Activated CD4-positive, alpha-beta T cell treated with anti-CD3 and anti-CD28 coated beads, Interleukin-2, amount 50 U/mL, for 48 hours (primary cell): ENCODE results near the gene TECPR2.

Experiments
- DNase-seq, 2 experiments: peaks; one replicate each; pipeline ENCODE4 v3.0.0-alpha.2; 2020

Gene TECPR2

DNA sequence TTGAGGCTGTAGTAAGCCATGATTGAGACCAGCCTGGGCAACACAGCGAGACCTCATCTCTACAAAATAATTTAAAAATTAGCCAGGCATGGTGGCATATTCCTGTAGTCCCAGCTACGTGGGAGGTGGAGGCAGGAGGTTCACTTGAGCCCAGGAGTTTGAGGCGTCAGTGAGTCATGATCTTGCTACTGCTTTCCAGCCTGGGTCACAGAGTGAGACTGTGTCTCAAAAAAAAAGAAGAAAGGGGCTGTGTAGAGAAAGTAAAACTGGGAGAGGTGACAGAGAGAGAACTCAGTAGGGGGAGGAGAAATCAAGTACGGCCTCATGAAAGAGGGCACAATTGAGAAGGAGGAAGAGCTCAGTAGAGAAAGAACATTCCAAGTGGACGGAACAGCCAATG lies 12.4 kb downstream of the TECPR2 start:
- DNase-seq = peak in 1 of 2 experiments; percentile 31

DNA sequence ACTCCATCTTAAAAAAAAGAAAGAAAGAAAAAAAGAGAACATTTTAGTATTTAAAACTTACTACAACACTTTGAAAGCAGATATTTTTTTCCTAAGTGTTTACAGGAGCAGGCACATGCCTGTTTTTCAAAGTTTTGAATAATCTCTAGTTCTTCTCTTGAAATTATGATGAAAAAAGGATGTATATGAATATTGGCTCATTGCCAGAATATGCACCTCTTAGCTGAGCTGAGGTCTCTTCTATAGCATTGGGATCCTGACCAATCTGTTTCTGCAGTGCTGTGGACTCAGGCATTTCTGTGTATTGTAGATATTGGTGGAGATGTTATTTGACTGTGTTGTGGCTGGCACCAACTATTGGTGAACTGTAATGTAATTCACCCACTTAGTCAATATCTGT lies 15.0 kb downstream of the TECPR2 start:
- DNase-seq = no peak

- no peak for DNase-seq
Measured at GRCh38 chr14:102378830-102379229, 16.1 kb downstream of the TECPR2 start.

GRCh38 chr14:102387086-102387485 lies 24.3 kb downstream of the TECPR2 start:
- no peak for DNase-seq

DNA sequence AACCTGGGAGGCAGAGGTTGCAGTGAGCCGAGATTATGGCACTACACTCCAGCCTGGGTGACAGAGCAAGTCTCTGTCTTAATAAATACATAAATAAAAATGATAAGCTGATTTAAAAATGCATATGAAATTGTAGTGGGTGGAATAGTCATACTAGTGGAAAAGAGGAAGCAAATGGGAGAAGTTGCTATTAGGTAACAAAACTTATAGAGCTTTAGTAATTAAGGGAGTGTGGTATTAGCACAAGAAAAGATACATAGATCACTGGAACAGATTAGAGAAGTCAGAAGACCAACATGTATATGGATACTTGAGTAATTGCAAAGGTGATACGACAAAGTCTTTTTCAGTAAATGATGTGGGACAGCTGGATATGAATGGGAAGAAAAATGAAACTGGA lies 26.5 kb downstream of the TECPR2 start:
- DNase-seq = no peak

DNA sequence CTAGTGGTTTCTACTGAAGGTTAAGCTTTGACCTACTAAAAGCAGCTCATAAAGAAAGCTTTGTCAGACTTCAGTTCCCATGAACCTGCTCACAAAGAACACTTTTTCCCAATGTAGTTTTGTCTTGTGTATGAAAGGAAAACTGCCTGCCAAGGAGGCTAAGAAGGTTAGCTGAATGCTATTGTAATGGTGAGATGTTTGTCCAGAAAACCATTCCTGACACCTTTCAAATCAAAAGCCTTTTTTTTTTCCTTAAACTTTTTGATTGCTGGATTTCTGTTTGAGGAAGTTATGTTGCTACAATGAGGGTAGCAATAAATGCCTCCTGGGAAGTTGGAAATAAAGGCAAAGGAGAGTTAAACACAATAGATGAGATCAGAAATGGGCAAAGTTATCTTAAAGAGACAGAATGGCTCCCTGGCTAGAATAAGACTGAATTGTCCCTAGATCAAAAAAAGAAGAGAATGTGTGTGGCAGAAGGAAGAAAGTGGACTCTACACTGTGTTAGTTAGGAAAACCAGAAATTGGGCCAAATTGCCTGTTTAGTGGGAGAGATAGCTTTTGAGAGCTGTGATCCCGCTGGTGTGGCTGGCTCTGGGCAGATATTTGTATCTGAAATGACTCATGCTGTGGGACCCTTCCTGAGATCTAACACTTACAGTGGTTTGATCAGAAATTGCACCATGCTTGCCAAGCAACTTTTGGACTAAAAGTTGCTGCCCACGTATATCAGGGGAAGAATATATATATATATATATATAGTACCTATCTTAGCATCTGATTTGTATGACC lies 27.5 kb downstream of the TECPR2 start:
- DNase-seq = no peak

GRCh38 chr14:102392506-102392905 lies 29.8 kb downstream of the TECPR2 start:
- DNase-seq = no peak

DNA sequence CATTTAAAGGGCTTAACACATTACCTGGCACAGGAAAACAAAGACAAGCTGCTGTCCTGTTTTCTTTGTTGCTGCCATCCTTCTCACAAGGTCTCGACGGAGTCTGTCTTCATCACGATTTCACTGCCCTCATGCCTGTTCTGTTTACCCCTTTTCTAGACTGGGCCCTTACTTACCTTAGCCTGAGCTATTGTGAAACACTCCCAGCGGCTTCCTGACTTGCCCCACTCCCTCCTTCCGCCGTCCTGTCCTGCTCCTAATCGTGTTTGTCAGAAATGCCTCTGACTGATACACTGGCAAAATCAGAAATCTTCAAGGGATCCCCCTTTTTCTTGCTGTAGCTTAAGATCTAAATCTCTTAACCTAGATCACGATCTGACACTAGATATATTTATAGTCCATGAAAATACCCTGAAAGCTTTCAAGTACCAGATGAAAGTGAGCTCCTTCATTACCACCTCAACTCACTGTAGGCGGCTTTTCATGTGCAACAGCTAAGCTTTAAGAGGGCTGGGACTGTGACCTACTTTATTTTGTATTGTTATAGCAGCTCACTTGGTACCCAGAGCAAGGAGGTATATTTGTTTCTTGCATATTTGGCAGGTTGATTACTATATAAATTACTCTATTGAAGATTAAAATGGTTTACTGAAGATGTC lies 32.1 kb downstream of the TECPR2 start:
- no peak for DNase-seq

- DNase-seq = no peak
Measured at GRCh38 chr14:102396521-102396920, 33.8 kb downstream of the TECPR2 start.

DNA sequence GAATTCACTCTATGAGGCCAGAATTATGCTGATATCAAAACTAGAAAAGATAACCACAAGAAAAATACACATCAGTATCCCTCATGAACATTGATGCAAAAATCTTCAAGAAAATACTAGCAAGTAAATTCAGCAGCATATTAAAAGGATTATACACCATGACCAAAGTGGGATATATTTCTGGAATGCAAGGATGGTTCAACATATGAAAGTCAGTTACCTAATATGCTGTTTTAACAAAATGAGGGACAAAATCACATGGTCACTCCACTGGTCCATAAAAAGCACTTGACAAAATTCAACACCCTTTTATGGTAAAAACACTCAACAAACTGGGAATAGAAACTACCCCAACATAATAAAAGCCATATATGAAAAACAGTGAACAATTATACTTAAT lies 40.3 kb downstream of the TECPR2 start:
- DNase-seq = no peak

DNA sequence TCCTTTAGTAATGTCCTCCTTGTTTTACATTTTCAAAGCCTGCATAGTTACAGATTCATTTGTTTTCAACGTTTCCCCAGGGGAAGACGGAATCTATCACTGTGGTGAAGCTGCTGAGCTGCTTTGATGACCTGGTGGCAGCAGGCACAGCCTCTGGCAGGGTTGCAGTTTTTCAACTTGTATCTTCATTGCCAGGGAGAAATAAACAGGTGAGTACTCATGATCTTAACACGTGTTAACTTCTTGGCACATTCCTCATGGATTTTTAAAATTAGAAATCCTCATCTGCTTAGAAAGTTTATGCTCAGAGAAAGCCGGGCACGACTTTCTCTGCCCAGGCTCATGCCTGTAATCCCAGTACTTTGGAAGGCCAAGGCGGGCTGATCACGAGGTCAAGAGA lies 44.5 kb downstream of the TECPR2 start:
- no peak for DNase-seq

- DNase-seq = no peak
Measured at GRCh38 chr14:102408724-102409123, 46.0 kb downstream of the TECPR2 start.

GRCh38 chr14:102415671-102416070 lies 52.9 kb downstream of the TECPR2 start:
- no peak for DNase-seq

DNA sequence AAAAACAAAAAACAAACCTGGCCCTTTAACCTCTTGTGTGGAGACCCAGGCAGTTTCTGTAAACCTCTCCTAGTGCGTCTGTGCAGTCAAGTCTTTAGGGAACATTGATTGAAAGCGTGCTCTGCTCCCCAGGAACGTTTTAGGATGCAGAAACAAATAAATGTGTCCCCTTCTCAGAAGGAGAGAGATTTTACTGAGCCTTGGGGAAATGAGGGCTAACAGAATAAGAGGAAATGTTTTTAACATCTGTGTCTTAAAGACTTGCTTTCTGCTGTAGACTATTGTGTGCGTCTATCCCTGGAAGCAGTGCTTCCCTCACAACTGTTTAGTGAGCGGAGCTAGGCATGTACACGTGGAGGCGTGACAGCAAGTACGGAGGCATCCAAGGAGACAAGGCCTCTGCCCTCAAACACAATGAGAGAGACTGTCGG lies 54.3 kb downstream of the TECPR2 start:
- no peak for DNase-seq

DNA sequence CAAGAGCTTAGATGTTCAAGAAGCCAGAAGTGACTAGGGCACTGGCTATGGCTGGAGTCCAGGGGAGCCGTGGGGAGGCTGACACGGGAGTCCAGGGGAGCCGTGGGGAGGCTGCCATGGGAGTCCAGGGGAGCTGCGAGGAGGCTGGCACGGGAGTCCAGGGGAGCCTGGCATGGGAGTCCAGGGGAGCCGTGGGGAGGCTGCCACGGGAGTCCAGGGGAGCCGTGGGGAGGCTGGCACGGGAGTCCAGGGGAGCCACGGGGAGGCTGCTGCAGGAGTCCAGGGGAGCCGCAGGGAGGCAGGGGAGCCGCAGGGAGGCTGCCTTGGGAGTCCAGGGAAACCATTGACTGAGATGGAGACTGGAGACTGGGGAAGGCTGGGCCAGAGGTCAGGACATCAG lies 54.9 kb downstream of the TECPR2 start:
- no peak for DNase-seq

- DNase-seq = no peak
Measured at GRCh38 chr14:102418169-102418852, 55.6 kb downstream of the TECPR2 start.

GRCh38 chr14:102418853-102419240 lies 56.1 kb downstream of the TECPR2 start:
- DNase-seq = no peak

GRCh38 chr14:102419276-102419675 lies 56.5 kb downstream of the TECPR2 start:
- DNase-seq = no peak

DNA sequence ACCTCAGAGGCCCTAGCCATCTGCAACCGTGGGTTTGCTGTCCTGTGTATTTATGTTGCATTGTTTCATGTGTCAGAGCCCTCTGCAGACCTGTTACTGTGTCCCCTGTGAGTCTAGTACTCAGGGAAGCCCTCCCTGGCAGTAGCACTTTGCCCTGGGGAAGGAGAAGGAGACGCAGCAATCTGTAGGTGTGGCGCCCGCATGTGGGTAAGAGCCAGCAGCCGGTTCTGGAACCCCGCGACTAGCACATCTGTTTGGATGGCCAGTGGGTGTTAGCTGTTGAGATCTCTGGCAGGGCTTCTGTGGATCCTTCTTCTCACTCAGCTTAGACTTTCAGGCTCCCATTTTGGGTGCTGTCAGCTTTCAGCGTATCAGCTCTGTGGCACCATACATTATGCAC lies 57.0 kb downstream of the TECPR2 start:
- no peak for DNase-seq

- no peak for DNase-seq
Measured at GRCh38 chr14:102421411-102422057, 58.8 kb downstream of the TECPR2 start.

- no peak for DNase-seq
Measured at GRCh38 chr14:102424520-102424919, 61.8 kb downstream of the TECPR2 start.

- DNase-seq = no peak
Measured at GRCh38 chr14:102424923-102425322, 62.2 kb downstream of the TECPR2 start.

DNA sequence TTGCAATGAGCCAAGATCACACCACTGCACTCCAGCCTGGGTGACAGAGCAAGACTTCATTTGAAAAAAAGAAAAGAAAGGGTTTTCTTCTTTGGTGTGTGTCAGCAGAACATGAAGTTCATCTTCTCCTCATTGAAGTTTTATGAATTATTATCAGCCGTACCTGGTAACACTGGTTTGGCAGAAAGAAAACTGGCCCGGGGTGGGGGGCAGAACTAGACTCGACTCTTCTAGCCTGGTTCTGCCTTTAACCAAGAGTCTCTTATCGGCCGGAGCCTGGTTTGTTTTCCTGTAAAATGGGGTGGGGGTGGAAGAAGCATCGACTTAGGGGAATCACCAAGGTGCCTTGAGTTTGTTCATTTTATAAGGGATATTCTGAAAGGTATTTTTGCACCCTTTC lies 64.1 kb downstream of the TECPR2 start:
- no peak for DNase-seq

DNA sequence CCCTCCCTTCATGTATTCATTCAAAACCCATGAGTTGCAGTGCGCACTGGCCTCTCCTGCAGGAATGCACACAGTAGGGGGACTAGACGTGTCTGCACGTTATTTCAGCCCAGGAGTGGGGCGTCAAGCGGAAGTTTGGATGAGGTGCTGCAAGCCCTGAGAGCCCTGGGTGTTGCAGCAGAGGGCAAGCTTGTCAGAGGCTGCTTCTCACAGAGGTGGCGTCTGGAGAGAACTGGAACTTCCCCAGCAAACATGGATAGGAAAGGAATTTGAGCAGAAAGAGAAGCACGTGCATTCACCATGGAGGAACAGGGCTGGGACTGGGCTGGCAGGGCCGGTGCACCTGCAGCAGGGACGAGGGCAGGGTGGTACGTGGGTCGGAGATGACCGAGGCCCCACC lies 64.9 kb downstream of the TECPR2 start:
- DNase-seq = no peak
